Heart right ventricle (tissue), 16 donors: ENCODE data around the gene AKAP6. TPM values are rescaled to one million over a fixed set of nuclear protein-coding genes. Genes with fewer than 3 reads are reported as not detected.

Source experiments
- ATAC-seq, 8 donors: fragments of 200-7000 bp; cut with Tn5 transposase; one replicate each; pipeline ENCODE4 v1.9.1; 2020; ENCODE audit warnings: mild to moderate bottlenecking in 8 of 8, moderate library complexity in 8 of 8, moderate number of reproducible peaks in 1 of 8
- DNase-seq, 2 donors: peaks; one replicate each; pipeline ENCODE4 v3.0.0-alpha.2; 2020
- H3K27ac ChIP-seq, 10 donors: fragments of 200-600 bp; sonication (generic) in 2 of 10; one replicate each; pipeline versions ENCODE4 v1.5.0 to v1.8.0; 2020 to 2022; ENCODE audit warnings: mild to moderate bottlenecking in 3 of 10
- H3K27me3 ChIP-seq, 7 donors: fragments of 200-600 bp; one replicate each; pipeline ENCODE4 v1.8.0; 2021 to 2022; ENCODE audit warnings: mild to moderate bottlenecking in 2 of 7
- H3K36me3 ChIP-seq, 9 donors: fragments of 200-600 bp; sonication (generic) in 1 of 9; one replicate each; pipeline versions ENCODE4 v1.5.0 to v1.8.0; 2020 to 2022; ENCODE audit warnings: mild to moderate bottlenecking in 2 of 9
- H3K4me1 ChIP-seq, 9 donors: fragments of 200-600 bp; sonication (generic) in 1 of 9; one replicate each; pipeline versions ENCODE4 v1.5.0 to v1.8.0; 2020 to 2022; ENCODE audit warnings: mild to moderate bottlenecking in 4 of 9
- H3K4me3 ChIP-seq, 10 donors: fragments of 200-600 bp; sonication (generic) in 2 of 10; one replicate each; pipeline versions ENCODE4 v1.5.0 to v1.8.0; 2020 to 2022; ENCODE audit warnings: mild to moderate bottlenecking in 7 of 10, moderate library complexity in 2 of 10
- H3K9me3 ChIP-seq, 11 donors: fragments of 200-600 bp in 10 of 11; sonication (generic) in 2 of 11; one replicate each; pipeline versions ENCODE4 v1.5.0 to v1.8.0; 2013 to 2022; ENCODE audit warnings: mild to moderate bottlenecking in 2 of 11, control low read depth in 1 of 11, moderate library complexity in 1 of 11
- WGBS, 2 donors: extraction: QIAGEN DNeasy Blood & Tissue Kit; methylation state at CpG; one replicate each; pipeline ENCODE4 v1.1.7; 2013; ENCODE audit warnings: inconsistent platforms in 1 of 2; 5-methylcytosine and 5-hydroxymethylcytosine counted together
- intact Hi-C, 10 donors: fragments of 100-400 bp; cut with DNase I; formaldehyde crosslinking; loops; one replicate each; pipeline versions ENCODE4 v1.11.1 to v1.14.2; 2022
- polyA plus RNA-seq, 2 donors: library from polyadenylated mRNA; stranded (reverse); fragments of 200-250 nt; gene quantifications; one replicate each; pipeline ENCODE4 v1.2.3, GENCODE V29; 2013
- total RNA-seq, 10 donors: library from RNA; stranded (reverse); fragmentation: NEBNext Ultra II Directional in 3 of 10; extraction: Animal tissue kit (Norgen Biotek cat#: 25700) in 3 of 10; gene quantifications; one replicate each; pipeline versions ENCODE4 v1.2.1 to v1.2.4, GENCODE V29; 2021 to 2023
- TF ChIP-seq, protein P1 (sequence below), 9 donors: fragments of 200-600 bp; sonication (generic) in 2 of 9; IDR thresholded peaks; one replicate each; pipeline versions ENCODE4 v1.5.0 to v1.8.0; 2021 to 2022; ENCODE audit warnings: antibody characterized with exemption in 9 of 9, mild to moderate bottlenecking in 5 of 9, moderate library complexity in 1 of 9
- donor health status: Arrhythmogenic right ventricular cardiomyopathy.
- donor health status: ischemic (EF 13 %, LVEDD 7.1; RV severe dilation, severe dysfunction).
- donor health status: healthy with polysubstance abuse.
- donor health status: DM: no; HTN: yes; CAD: no.
- donor health status: DM: no; HTN: no; CAD: no.
- donor health status: ischemic (EF 25% LVEDD 6.9; RV normal size, moderate dysfunction).
- donor health status: ischemic (EF 25% LVEDD 5.7; RV mildly dilated, moderate dysfunction).
- donor health status: healthy.
- donor health status: DM: yes; HTN: yes; CAD: no.
- donor health status: Ischemic cardiomyopathy.
- donor health status: ischemic (EF 35%, LVEDD 5.7; RV mildly dilated, moderate dysfunction).
- donor health status: nonischemic (EF 11% LVEDD 7.7; RV severe dilation, severe dysfunction).
- donor health status: DM: yes; HTN: yes; CAD: no.
- donor health status: PGD.
- donor health status: ischemic (EF 29% LVEDD 5.4; RV normal size, mild dysfunction).
- donor health status: nonischemic (EF 23%, LVEDD 6.1; RV moderate dilation, normal function).

AKAP6 gene
- total and polyA plus RNA-seq, 12 donors = 13.5 to 332 (median 229) TPM

DNA sequence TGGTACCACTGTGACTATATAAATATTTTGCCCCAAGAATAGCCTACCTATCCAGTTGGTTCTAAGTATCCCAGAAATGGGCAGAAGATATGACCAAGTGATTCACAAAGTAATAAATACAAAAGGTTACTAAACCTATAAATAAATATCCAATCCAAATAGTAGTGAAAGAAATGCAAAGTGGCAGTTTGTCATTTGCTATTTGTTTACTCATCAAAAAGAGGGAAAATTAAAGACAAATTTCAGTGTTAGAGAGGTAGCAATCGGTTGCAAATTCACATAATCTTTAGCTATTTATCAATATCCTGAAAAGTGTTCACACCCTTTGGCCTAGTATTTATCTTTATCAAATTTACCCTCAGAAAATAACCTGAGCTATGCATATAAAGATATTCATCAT, 473.2 kb downstream of the AKAP6 start:
- intact Hi-C loops = no loop called here
- H3K9me3 ChIP-seq = peaks cover 0 to 68% (median 13%) of the 10 kb centered on the region in 11 donors
- no peak for DNase-seq

GRCh38 chr14:32805979-32806378, 476.9 kb downstream of the AKAP6 start:
- ATAC-seq (peak in 4 of 8 donors; percentile 28 to 66 (median 58)), DNase-seq (no peak)
- Histone ChIP-seq H3K4me1 (peaks cover 7 to 36% (median 22%) of the 10 kb centered on the region in 9 donors), H3K4me3 (no peak overlapping the region), H3K36me3 (peaks cover 0 to 9% (median 0%) of the 10 kb centered on the region in 9 donors), H3K27me3 (no peaks in the 10 kb centered on the region), H3K27ac (no peak overlapping the region), H3K9me3 (peaks cover 0 to 46% (median 8%) of the 10 kb centered on the region in 11 donors)
- WGBS, 2 donors = 49 to 65% methylated on average over 2 of the region's 2 CpGs
- intact Hi-C loops = no loop called here
- TF ChIP-seq, protein P1, sequence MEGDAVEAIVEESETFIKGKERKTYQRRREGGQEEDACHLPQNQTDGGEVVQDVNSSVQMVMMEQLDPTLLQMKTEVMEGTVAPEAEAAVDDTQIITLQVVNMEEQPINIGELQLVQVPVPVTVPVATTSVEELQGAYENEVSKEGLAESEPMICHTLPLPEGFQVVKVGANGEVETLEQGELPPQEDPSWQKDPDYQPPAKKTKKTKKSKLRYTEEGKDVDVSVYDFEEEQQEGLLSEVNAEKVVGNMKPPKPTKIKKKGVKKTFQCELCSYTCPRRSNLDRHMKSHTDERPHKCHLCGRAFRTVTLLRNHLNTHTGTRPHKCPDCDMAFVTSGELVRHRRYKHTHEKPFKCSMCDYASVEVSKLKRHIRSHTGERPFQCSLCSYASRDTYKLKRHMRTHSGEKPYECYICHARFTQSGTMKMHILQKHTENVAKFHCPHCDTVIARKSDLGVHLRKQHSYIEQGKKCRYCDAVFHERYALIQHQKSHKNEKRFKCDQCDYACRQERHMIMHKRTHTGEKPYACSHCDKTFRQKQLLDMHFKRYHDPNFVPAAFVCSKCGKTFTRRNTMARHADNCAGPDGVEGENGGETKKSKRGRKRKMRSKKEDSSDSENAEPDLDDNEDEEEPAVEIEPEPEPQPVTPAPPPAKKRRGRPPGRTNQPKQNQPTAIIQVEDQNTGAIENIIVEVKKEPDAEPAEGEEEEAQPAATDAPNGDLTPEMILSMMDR (IDR thresholded peaks at IDR 0.05) = no peak

More for the DNA sequence above, 473.2 kb downstream of the AKAP6 start:
- 93 to 97% methylated on average over 1 of the region's 1 CpG for WGBS, 2 donors
- ATAC-seq = no peak
- peaks cover 0 to 13% (median 0%) of the 10 kb centered on the region in 9 donors for H3K36me3 ChIP-seq
- H3K4me3 ChIP-seq = no peak overlapping the region
- TF ChIP-seq, protein P1 (IDR thresholded peaks at IDR 0.05) = no peak
- no peaks in the 10 kb centered on the region for H3K27me3 ChIP-seq
- H3K27ac ChIP-seq = no peak overlapping the region
- H3K4me1 ChIP-seq = peaks cover 0 to 10% (median 0%) of the 10 kb centered on the region in 9 donors

GRCh38 chr14:32808644-32809043, 479.5 kb downstream of the AKAP6 start:
- peaks cover 0 to 21% (median 8%) of the 10 kb centered on the region in 11 donors for H3K9me3 ChIP-seq
- 9 to 11% methylated on average over 4 of the region's 4 CpGs for WGBS, 2 donors
- ATAC-seq (peak in 5 of 8 donors; percentile 56 to 71 (median 60)), DNase-seq (peak in 1 of 2 donors; percentile 21)
- peak overlapping the region in 3 of 10 donors; percentile 14 to 32 (median 31) for H3K27ac ChIP-seq
- intact Hi-C loops = no loop called here
- TF ChIP-seq, protein P1 (IDR thresholded peaks at IDR 0.05) = no peak
- peaks cover 7 to 55% (median 31%) of the 10 kb centered on the region in 9 donors for H3K4me1 ChIP-seq
- peaks cover 0 to 7% (median 0%) of the 10 kb centered on the region in 9 donors for H3K36me3 ChIP-seq
- H3K4me3 ChIP-seq = peak overlapping the region in 5 of 10 donors; percentile 3 to 23 (median 18)
- no peaks in the 10 kb centered on the region for H3K27me3 ChIP-seq

- intact Hi-C loops = no loop called here
- peaks cover 7 to 59% (median 38%) of the 10 kb centered on the region in 9 donors for H3K4me1 ChIP-seq
- TF ChIP-seq, protein P1 (IDR thresholded peaks at IDR 0.05) = no peak
- peak overlapping the region in 4 of 10 donors; percentile 9 to 23 (median 20) for H3K4me3 ChIP-seq
- ATAC-seq = no peak
- WGBS, 2 donors = 31 to 36% methylated on average over 2 of the region's 2 CpGs
- H3K27me3 ChIP-seq = no peaks in the 10 kb centered on the region
- no peak for DNase-seq
- H3K27ac ChIP-seq = peak overlapping the region in 4 of 10 donors; percentile 7 to 32 (median 22)
- H3K9me3 ChIP-seq = peaks cover 0 to 15% (median 8%) of the 10 kb centered on the region in 11 donors
- H3K36me3 ChIP-seq = peaks cover 0 to under 1% (median 0%) of the 10 kb centered on the region in 9 donors
These were observed 480.2 kb downstream of the AKAP6 start for GRCh38 chr14:32809255-32809654.
